Spleen (tissue), 11 donors: Measurements from ENCODE around the gene RAB11FIP4. TPM values are rescaled to one million over a fixed set of nuclear protein-coding genes. Genes with fewer than 3 reads are reported as not detected.

ENCODE experiments used
- DNase-seq: peaks from one replicate; pipeline ENCODE4 v3.0.0-alpha.2; 2020
- H3K27ac ChIP-seq, 8 donors: fragments of 200-600 bp; sonication (generic) in 7 of 8; 1 replicate in 4 of 8; 2 replicates in 4 of 8; pipeline versions ENCODE4 v1.5.0 to v1.8.0; 2016 to 2021; ENCODE audit warnings: inconsistent platforms in 4 of 8, mild to moderate bottlenecking in 4 of 8, moderate library complexity in 1 of 8
- H3K27me3 ChIP-seq, 7 donors: fragments of 200-600 bp; sonication (generic) in 6 of 7; replicated peaks in 1 of 7; 1 replicate in 4 of 7; 2 replicates in 3 of 7; pipeline versions ENCODE4 v1.5.0 to v1.8.0; 2016 to 2021; ENCODE audit warnings: inconsistent platforms in 3 of 7, mild to moderate bottlenecking in 1 of 7
- H3K36me3 ChIP-seq, 6 donors: fragments of 200-600 bp; sonication (generic) in 5 of 6; 1 replicate in 4 of 6; 2 replicates in 2 of 6; pipeline versions ENCODE4 v1.5.0 to v1.8.0; 2016 to 2021; ENCODE audit warnings: inconsistent platforms in 2 of 6
- H3K4me1 ChIP-seq, 6 donors: fragments of 200-600 bp; sonication (generic) in 5 of 6; 1 replicate in 3 of 6; 2 replicates in 3 of 6; pipeline versions ENCODE4 v1.5.0 to v1.8.0; 2016 to 2021; ENCODE audit warnings: inconsistent platforms in 3 of 6
- H3K4me3 ChIP-seq, 8 donors: fragments of 200-600 bp; sonication (generic) in 7 of 8; 1 replicate in 4 of 8; 2 replicates in 4 of 8; pipeline versions ENCODE4 v1.5.0 to v1.8.0; 2016 to 2021; ENCODE audit warnings: inconsistent platforms in 4 of 8, mild to moderate bottlenecking in 4 of 8, moderate library complexity in 2 of 8
- H3K9me3 ChIP-seq, 8 donors: fragments of 200-600 bp; sonication (generic) in 7 of 8; 1 replicate in 4 of 8; 2 replicates in 4 of 8; pipeline versions ENCODE4 v1.5.0 to v1.8.0; 2016 to 2021; ENCODE audit warnings: inconsistent platforms in 4 of 8
- CTCF ChIP-seq, 11 experiments: fragments of 200-600 bp in 7 of 11; fragments of 450-650 bp in 4 of 11; sonication (generic) in 4 of 11; IDR thresholded peaks in 8 of 11; conservative IDR thresholded peaks in 3 of 11; 1 replicate in 7 of 11; 2 replicates in 4 of 11; pipeline versions ENCODE4 v1.4.0 to v1.8.0; 2016 to 2021; ENCODE audit warnings: antibody characterized with exemption in 11 of 11, inconsistent platforms in 4 of 11, mild to moderate bottlenecking in 1 of 11
- POLR2A ChIP-seq, 3 donors: fragments of 450-650 bp; IDR thresholded peaks; one replicate each; pipeline ENCODE4 v1.5.1; 2017; ENCODE audit warnings: antibody characterized with exemption in 3 of 3, mild to moderate bottlenecking in 1 of 3
- POLR2AphosphoS5 ChIP-seq, 3 donors: sonication (generic); formaldehyde crosslinking; IDR thresholded peaks; one replicate each; pipeline ENCODE4 v1.5.1; 2017; ENCODE audit warnings: antibody characterized with exemption in 3 of 3
- WGBS, 5 donors: extraction: QIAGEN DNeasy Blood & Tissue Kit in 3 of 5; methylation state at CpG; one replicate each; pipeline versions ENCODE4 v1.1.5 to v1.1.7; 2013 to 2018; 5-methylcytosine and 5-hydroxymethylcytosine counted together
- intact Hi-C: fragments of 100-400 bp; cut with DNase I; formaldehyde crosslinking; loops from one replicate; pipeline ENCODE4 v1.15.0; 2023; ENCODE audit warnings: low total_unique reads
- polyA plus RNA-seq, 3 donors: library from polyadenylated mRNA; stranded (reverse); fragments of 200-250 nt; gene quantifications; one replicate each; pipeline ENCODE4 v1.2.1, GENCODE V29; 2013
- total RNA-seq, 7 donors: library from RNA; depleted of rRNA in 3 of 7; stranded (reverse); fragments of >200 nt in 3 of 7; fragmentation: NEBNext Ultra II Directional in 4 of 7; extraction: Animal tissue kit (Norgen Biotek cat#: 25700) in 4 of 7; gene quantifications; one replicate each; pipeline versions ENCODE4 v1.1.0 to v1.2.1, GENCODE V29; 2016 to 2021
- donor health status: healthy with polysubstance abuse.
- donor health status: DM: no; HTN: no; CAD: no; lungs with moderate emphysema.
- donor health status: DM: no; HTN: no; CAD: no.
- donor health status: Bipolar disorder and iron deficiency.
- donor health status: healthy.
- donor health status: DM: no; HTN: no; CAD: no.
- donor health status: DM: yes; HTN: yes; CAD: no.

Gene RAB11FIP4
- total and polyA plus RNA-seq, 10 donors: 5.5 to 25.2 (median 20.9) TPM

- intact Hi-C loops: no loop called here
- no peak overlapping the region for H3K4me3 ChIP-seq
- H3K36me3 ChIP-seq: peaks cover 0 to 98% (median 40%) of the 10 kb centered on the region in 6 donors
- peaks cover 0 to 15% (median 9%) of the 10 kb centered on the region in 6 donors for H3K4me1 ChIP-seq
- no peaks in the 10 kb centered on the region for H3K27me3 ChIP-seq
- H3K9me3 ChIP-seq: peaks cover 0 to 15% (median 11%) of the 10 kb centered on the region in 8 donors
- TF ChIP-seq CTCF (IDR thresholded peaks at IDR 0.05 in 8 of 11, conservative IDR thresholded peaks at IDR 0.05 in 3 of 11): no peak
- no peak for TF ChIP-seq POLR2A (IDR thresholded peaks at IDR 0.05)
- peak in 1 of 3 donors; percentile 2 for TF ChIP-seq POLR2AphosphoS5 (IDR thresholded peaks at IDR 0.05)
- H3K27ac ChIP-seq: no peak overlapping the region
- peak; percentile 58 for DNase-seq
- WGBS, 5 donors: 92 to 97% (median 95%) methylated on average over 10 to 16 of the region's 16 CpGs
Measured at GRCh38 chr17:31522284-31522931, 130.9 kb downstream of the RAB11FIP4 start.

GRCh38 chr17:31522987-31523495, 131.6 kb downstream of the RAB11FIP4 start:
- peak; percentile 58 for DNase-seq
- intact Hi-C loops: no loop called here
- H3K27me3 ChIP-seq: no peaks in the 10 kb centered on the region
- no peak overlapping the region for H3K27ac ChIP-seq
- TF ChIP-seq POLR2AphosphoS5 (IDR thresholded peaks at IDR 0.05) (peak in 1 of 3 donors; percentile 36), POLR2A (IDR thresholded peaks at IDR 0.05) (no peak), CTCF (IDR thresholded peaks at IDR 0.05 in 8 of 11, conservative IDR thresholded peaks at IDR 0.05 in 3 of 11) (no peak)
- H3K4me3 ChIP-seq: no peak overlapping the region
- peaks cover 0 to 13% (median 9%) of the 10 kb centered on the region in 6 donors for H3K4me1 ChIP-seq
- H3K36me3 ChIP-seq: peaks cover 0 to 100% (median 45%) of the 10 kb centered on the region in 6 donors
- H3K9me3 ChIP-seq: peaks cover 0 to 15% (median 11%) of the 10 kb centered on the region in 8 donors
- 80 to 100% (median 90%) methylated on average over 1 to 9 of the region's 9 CpGs for WGBS, 5 donors

- TF ChIP-seq CTCF (IDR thresholded peaks at IDR 0.05 in 8 of 11, conservative IDR thresholded peaks at IDR 0.05 in 3 of 11) (no peak), POLR2AphosphoS5 (IDR thresholded peaks at IDR 0.05) (no peak), POLR2A (IDR thresholded peaks at IDR 0.05) (no peak)
- 94 to 98% (median 96%) methylated on average over 13 to 14 of the region's 14 CpGs for WGBS, 5 donors
- peaks cover 0 to 100% (median 54%) of the 10 kb centered on the region in 6 donors for H3K36me3 ChIP-seq
- H3K9me3 ChIP-seq: peaks cover 0 to 15% (median 11%) of the 10 kb centered on the region in 8 donors
- H3K4me3 ChIP-seq: no peak overlapping the region
- peak; percentile 62 for DNase-seq
- intact Hi-C loops: no loop called here
- no peak overlapping the region for H3K27ac ChIP-seq
- no peaks in the 10 kb centered on the region for H3K27me3 ChIP-seq
- H3K4me1 ChIP-seq: peaks cover 0 to 13% (median 9%) of the 10 kb centered on the region in 6 donors
Measured at GRCh38 chr17:31523862-31524730, 132.6 kb downstream of the RAB11FIP4 start.
